Calu3 (cell line): ENCODE data around the gene TNS1. TPM values are rescaled to one million over a fixed set of nuclear protein-coding genes. Genes with fewer than 3 reads are reported as not detected.
A peak's percentile ranks its signal among the peaks of the same experiment; 100 is the strongest.

ENCODE experiments used
- BruUV-seq: library from RNA; stranded (reverse); fragments of 400-500 nt; replicated peaks from 2 replicates; lab custom pipeline; 2021; lab: Mats Ljungman, UMichigan
- CTCF ChIA-PET: fragments of 300-600 bp; sonication (Branson Sonifier 250); formaldehyde crosslinking; loops from one replicate; lab custom pipeline; 2022; ENCODE audit warnings: antibody characterized with exemption; lab: Charles Lee
- DNase-seq: peaks from one replicate; pipeline ENCODE4 v3.0.0; 2022
- H3K27ac Mint-ChIP-seq: one replicate; pipeline ENCODE4 v1.8.0; 2022; ENCODE audit warnings: mixed read lengths; ENCODE audit not compliant: unreplicated experiment
- H3K27me3 Mint-ChIP-seq: one replicate; pipeline ENCODE4 v1.8.0; 2022; ENCODE audit warnings: mixed read lengths; ENCODE audit not compliant: unreplicated experiment
- H3K36me3 Mint-ChIP-seq: one replicate; pipeline ENCODE4 v1.8.0; 2022; ENCODE audit warnings: mild to moderate bottlenecking, moderate library complexity, mixed read lengths; ENCODE audit not compliant: insufficient read depth, unreplicated experiment
- H3K4me1 Mint-ChIP-seq: one replicate; pipeline ENCODE4 v1.8.0; 2022; ENCODE audit warnings: mild to moderate bottlenecking, low read depth, mixed read lengths; ENCODE audit not compliant: unreplicated experiment
- H3K4me3 Mint-ChIP-seq: one replicate; pipeline ENCODE4 v1.8.0; 2022; ENCODE audit warnings: mild to moderate bottlenecking, low read depth, moderate library complexity, mixed read lengths; ENCODE audit not compliant: unreplicated experiment
- H3K9me3 Mint-ChIP-seq: one replicate; pipeline ENCODE4 v1.8.0; 2022; ENCODE audit warnings: low read depth, mixed read lengths; ENCODE audit not compliant: unreplicated experiment
- CTCF ChIP-seq: fragments of 200-600 bp; IDR thresholded peaks from one replicate; pipeline ENCODE4 v1.8.0; 2022; ENCODE audit warnings: antibody characterized with exemption; ENCODE audit not compliant: unreplicated experiment
- intact Hi-C: fragments of 100-400 bp; cut with micrococcal nuclease; formaldehyde crosslinking; loops from one replicate; pipeline ENCODE4 v1.10.0; 2022; ENCODE audit not compliant: unreplicated experiment
- total RNA-seq: library from RNA; stranded (reverse); gene quantifications from 2 replicates; pipeline ENCODE4 v1.2.3, GENCODE V29; 2022

TNS1 gene
- total RNA-seq, 1 experiment from 2014 or later, result 2.2 TPM

GRCh38 chr2:217990791-217991465, 11.9 kb downstream of the TNS1 start:
- Mint-ChIP-seq H3K36me3 (peaks cover 10% of the 10 kb centered on the region), H3K27me3 (peaks cover 21% of the 10 kb centered on the region), H3K27ac (no peak overlapping the region), H3K9me3 (no peaks in the 10 kb centered on the region), H3K4me3 (no peak overlapping the region), H3K4me1 (peaks cover 34% of the 10 kb centered on the region)
- no TSS peak for BruUV-seq
- CTCF ChIA-PET, result interaction anchor here (0.6 kb wide), 1 partner anchor 43 kb away, joined by 3 read pairs; no protein-coding TSS in a partner anchor
- no peak for DNase-seq
- intact Hi-C loops, result no loop called here
- TF ChIP-seq CTCF, result no peak

DNA sequence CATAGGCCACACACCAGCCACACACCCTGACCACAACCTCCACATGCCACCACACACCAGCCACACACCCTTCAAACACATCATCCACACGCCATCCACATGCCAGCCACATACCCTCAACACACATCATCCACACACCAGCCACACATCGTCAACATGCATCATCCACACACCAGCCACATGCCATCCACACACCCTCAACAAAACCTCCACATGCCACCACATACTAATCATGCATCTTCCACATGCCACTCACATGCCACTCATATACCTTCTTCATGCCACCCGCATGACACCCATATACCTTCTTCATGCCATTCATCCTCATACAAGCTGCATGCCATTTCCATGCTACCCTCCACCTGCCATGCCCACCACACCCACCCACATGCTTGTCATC, 12.4 kb downstream of the TNS1 start:
- Mint-ChIP-seq H3K36me3 (peaks cover 10% of the 10 kb centered on the region), H3K27ac (no peak overlapping the region), H3K27me3 (peaks cover 21% of the 10 kb centered on the region), H3K9me3 (no peaks in the 10 kb centered on the region), H3K4me1 (peaks cover 34% of the 10 kb centered on the region), H3K4me3 (no peak overlapping the region)
- BruUV-seq, result no TSS peak
- no peak for TF ChIP-seq CTCF
- DNase-seq, result no peak
- intact Hi-C loops, result no loop called here
- CTCF ChIA-PET, result interaction anchor here (0.6 kb wide), 1 partner anchor 43 kb away, joined by 3 read pairs; no protein-coding TSS in a partner anchor

DNA sequence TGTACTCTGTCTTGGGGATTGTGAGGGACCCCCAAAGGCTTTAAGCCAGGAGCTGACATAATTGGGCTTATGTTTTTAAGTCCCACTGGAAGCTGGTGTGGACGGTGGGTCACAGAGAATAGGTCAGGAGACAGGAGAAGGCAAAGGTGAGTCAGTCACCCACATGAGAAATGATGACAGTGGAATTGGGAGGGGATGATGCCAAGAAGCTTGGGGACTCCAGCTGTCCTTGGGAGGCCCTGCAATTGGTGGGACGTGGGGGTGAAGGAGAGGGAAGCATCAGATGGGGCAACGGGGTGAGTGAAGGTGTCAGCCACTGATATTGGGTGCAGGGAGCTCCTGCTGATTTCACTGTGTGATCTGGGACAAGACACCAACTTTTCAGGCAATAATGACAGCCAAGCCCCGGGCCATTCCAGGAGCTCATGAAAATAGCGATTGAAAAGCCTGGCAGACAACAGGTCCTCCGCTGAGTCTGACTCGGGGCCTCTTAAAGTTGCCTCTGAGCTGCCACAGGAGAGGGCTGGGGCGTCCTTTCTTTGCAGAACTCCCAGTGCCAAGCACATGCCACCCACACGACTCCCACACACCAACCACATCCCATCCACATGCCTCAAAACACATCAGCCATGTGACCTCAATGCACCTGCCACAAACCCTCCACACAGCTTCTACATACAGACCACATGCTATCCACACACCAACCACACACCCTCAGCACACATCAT, 13.4 kb downstream of the TNS1 start:
- DNase-seq, result no peak
- Mint-ChIP-seq H3K36me3 (peaks cover 10% of the 10 kb centered on the region), H3K9me3 (no peaks in the 10 kb centered on the region), H3K4me3 (no peak overlapping the region), H3K27ac (peak overlapping the region; percentile 31), H3K4me1 (peaks cover 34% of the 10 kb centered on the region), H3K27me3 (peaks cover 21% of the 10 kb centered on the region)
- CTCF ChIA-PET, result interaction anchor here (1.1 to 3.2 kb wide), 2 partner anchors 102 to 204 kb away, joined by 3 to 15 read pairs; no protein-coding TSS in a partner anchor
- BruUV-seq, result no TSS peak
- intact Hi-C loops, result loop anchor here (5.0 kb wide), 2 partner anchors 43 to 92 kb away; no protein-coding TSS in a partner anchor
- TF ChIP-seq CTCF, result no peak

DNA sequence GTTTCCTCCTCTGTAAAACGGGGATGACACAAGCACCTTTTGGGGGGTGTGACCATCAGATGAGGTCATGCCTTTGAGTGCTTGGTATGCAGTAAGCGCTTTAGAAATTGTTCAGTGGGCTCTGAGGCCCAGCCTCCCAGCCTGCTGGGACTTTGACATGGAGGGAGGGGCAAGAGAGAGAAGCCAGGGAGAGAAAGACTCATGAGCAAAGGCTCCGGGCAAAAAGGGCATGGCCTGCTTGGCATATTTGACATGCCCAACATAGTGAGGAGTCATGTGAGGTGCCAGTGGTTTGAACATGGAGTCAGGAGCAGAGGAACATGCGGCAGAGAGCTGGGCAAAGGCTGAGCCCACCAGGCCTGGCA, 14.0 kb downstream of the TNS1 start:
- intact Hi-C loops, result loop anchor here (1.0 to 5.0 kb wide), 4 partner anchors 43 to 204 kb away; no protein-coding TSS in a partner anchor
- Mint-ChIP-seq H3K4me1 (peaks cover 34% of the 10 kb centered on the region), H3K9me3 (no peaks in the 10 kb centered on the region), H3K4me3 (peak overlapping the region; percentile 51), H3K27ac (peak overlapping the region; percentile 31), H3K27me3 (peaks cover 21% of the 10 kb centered on the region), H3K36me3 (peaks cover 10% of the 10 kb centered on the region)
- DNase-seq, result no peak
- TF ChIP-seq CTCF, result no peak
- CTCF ChIA-PET, result interaction anchor here (1.1 to 3.2 kb wide), 2 partner anchors 102 to 203 kb away, joined by 3 to 15 read pairs; no protein-coding TSS in a partner anchor
- BruUV-seq, result no TSS peak
